ENCODE data around the gene VAV1. TPM values are rescaled to one million over a fixed set of nuclear protein-coding genes. Genes with fewer than 3 reads are reported as not detected.
A peak's percentile ranks its signal among the peaks of the same experiment; 100 is the strongest.
"Not testable (repeated sequence)": the region's sequence is repeated elsewhere in the genome, so short reads cannot be mapped to it uniquely, and the experiment has no call there.

Gene VAV1
- total and polyA plus RNA-seq, 4 donors: 1.9 to 20.1 (median 9.1) TPM

- Histone ChIP-seq H3K36me3 (ENCODE audit: control insufficient read depth in 1 of 2, insufficient read depth in 2 of 2, low read length in 1 of 2) (no peaks in the 10 kb centered on the region), H3K4me3 (ENCODE audit: low read length in 2 of 2) (peak overlapping the region; percentile 83 to 98), H3K27ac (ENCODE audit: low read depth in 1 of 2, low read length in 2 of 2) (peak overlapping the region; percentile 18 to 84), H3K9me3 (ENCODE audit: control insufficient read depth, low read length) (no peaks in the 10 kb centered on the region), H3K27me3 (ENCODE audit: control insufficient read depth in 1 of 2, insufficient read depth in 2 of 2, low read length in 1 of 2) (no peaks in the 10 kb centered on the region), H3K4me1 (ENCODE audit: control insufficient read depth in 1 of 2, insufficient read depth in 2 of 2, low read length in 2 of 2) (no peaks in the 10 kb centered on the region)
- WGBS, 2 donors: 1% methylated on average over 43 to 46 of the region's 46 CpGs
- intact Hi-C loops (cut with DNase I): loop anchor here (5.0 to 10.0 kb wide), 2 partner anchors 466 to 1058 kb away; partner anchors contain the start of genes HSD11B1L (in 1 of the 2), MICOS13 (in 1 of the 2) and MLLT1 (in 1 of the 2)
- DNase-seq (peak; percentile 78 to 90), ATAC-seq (ENCODE audit: low FRiP score) (peak; percentile 0)
Measured at GRCh38 chr19:6740589-6741343, 31.7 kb upstream of the VAV1 start.

GRCh38 chr19:6743066-6743465, 29.4 kb upstream of the VAV1 start:
- H3K36me3 ChIP-seq (ENCODE audit: control insufficient read depth in 1 of 2, insufficient read depth in 2 of 2, low read length in 1 of 2): peaks cover 4 to 6% of the 10 kb centered on the region in 2 donors
- H3K9me3 ChIP-seq (ENCODE audit: control insufficient read depth, low read length): no peaks in the 10 kb centered on the region
- H3K27ac ChIP-seq (ENCODE audit: low read depth in 1 of 2, low read length in 2 of 2): no peak overlapping the region
- 80 to 83% methylated on average over 7 of the region's 7 CpGs for WGBS, 2 donors
- DNase-seq (no peak), ATAC-seq (ENCODE audit: low FRiP score) (no peak)
- no peaks in the 10 kb centered on the region for H3K27me3 ChIP-seq (ENCODE audit: control insufficient read depth in 1 of 2, insufficient read depth in 2 of 2, low read length in 1 of 2)
- intact Hi-C loops (cut with DNase I): loop anchor here (5.0 to 10.0 kb wide), 2 partner anchors 468 to 1061 kb away; partner anchors contain the start of genes HSD11B1L (in 1 of the 2), MICOS13 (in 1 of the 2) and MLLT1 (in 1 of the 2)
- H3K4me3 ChIP-seq (ENCODE audit: low read length in 2 of 2): no peak overlapping the region
- H3K4me1 ChIP-seq (ENCODE audit: control insufficient read depth in 1 of 2, insufficient read depth in 2 of 2, low read length in 2 of 2): no peaks in the 10 kb centered on the region

- peak overlapping the region in 1 of 2 donors; percentile 88 for H3K27ac ChIP-seq (ENCODE audit: low read depth in 1 of 2, low read length in 2 of 2)
- ATAC-seq (ENCODE audit: low FRiP score) (no peak), DNase-seq (no peak)
- H3K4me3 ChIP-seq (ENCODE audit: low read length in 2 of 2): no peak overlapping the region
- intact Hi-C loops (cut with DNase I): loop anchor here (2.0 to 10.0 kb wide), 3 partner anchors 57 to 1062 kb away; partner anchors contain the start of genes HSD11B1L (in 1 of the 2), MICOS13 (in 1 of the 2) and MLLT1 (in 1 of the 2)
- H3K27me3 ChIP-seq (ENCODE audit: control insufficient read depth in 1 of 2, insufficient read depth in 2 of 2, low read length in 1 of 2): no peaks in the 10 kb centered on the region
- H3K4me1 ChIP-seq (ENCODE audit: control insufficient read depth in 1 of 2, insufficient read depth in 2 of 2, low read length in 2 of 2): no peaks in the 10 kb centered on the region
- no peaks in the 10 kb centered on the region for H3K9me3 ChIP-seq (ENCODE audit: control insufficient read depth, low read length)
- peaks cover 4 to 6% of the 10 kb centered on the region in 2 donors for H3K36me3 ChIP-seq (ENCODE audit: control insufficient read depth in 1 of 2, insufficient read depth in 2 of 2, low read length in 1 of 2)
- WGBS, 2 donors: 73 to 76% methylated on average over 15 of the region's 15 CpGs
Measured at GRCh38 chr19:6743714-6744380, 28.7 kb upstream of the VAV1 start.

- intact Hi-C loops (cut with DNase I): loop anchor here (2.0 to 10.0 kb wide), 3 partner anchors 56 to 1062 kb away; partner anchors contain the start of genes HSD11B1L (in 1 of the 2), MICOS13 (in 1 of the 2) and MLLT1 (in 1 of the 2)
- Histone ChIP-seq H3K27me3 (ENCODE audit: control insufficient read depth in 1 of 2, insufficient read depth in 2 of 2, low read length in 1 of 2) (no peaks in the 10 kb centered on the region), H3K9me3 (ENCODE audit: control insufficient read depth, low read length) (no peaks in the 10 kb centered on the region), H3K4me3 (ENCODE audit: low read length in 2 of 2) (no peak overlapping the region), H3K4me1 (ENCODE audit: control insufficient read depth in 1 of 2, insufficient read depth in 2 of 2, low read length in 2 of 2) (no peaks in the 10 kb centered on the region), H3K27ac (ENCODE audit: low read depth in 1 of 2, low read length in 2 of 2) (peak overlapping the region; percentile 20 to 88), H3K36me3 (ENCODE audit: control insufficient read depth in 1 of 2, insufficient read depth in 2 of 2, low read length in 1 of 2) (peaks cover 4 to 6% of the 10 kb centered on the region in 2 donors)
- 4 to 5% methylated on average over 40 to 41 of the region's 41 CpGs for WGBS, 2 donors
- DNase-seq (peak; percentile 89 to 96), ATAC-seq (ENCODE audit: low FRiP score) (peak; percentile 88)
Measured at GRCh38 chr19:6744381-6745301, 27.9 kb upstream of the VAV1 start.

GRCh38 chr19:6745965-6746364, 26.5 kb upstream of the VAV1 start:
- Histone ChIP-seq H3K27ac (ENCODE audit: low read depth in 1 of 2, low read length in 2 of 2) (no peak overlapping the region), H3K27me3 (ENCODE audit: control insufficient read depth in 1 of 2, insufficient read depth in 2 of 2, low read length in 1 of 2) (no peaks in the 10 kb centered on the region), H3K4me3 (ENCODE audit: low read length in 2 of 2) (no peak overlapping the region), H3K4me1 (ENCODE audit: control insufficient read depth in 1 of 2, insufficient read depth in 2 of 2, low read length in 2 of 2) (no peaks in the 10 kb centered on the region), H3K36me3 (ENCODE audit: control insufficient read depth in 1 of 2, insufficient read depth in 2 of 2, low read length in 1 of 2) (peaks cover 4 to 8% of the 10 kb centered on the region in 2 donors), H3K9me3 (ENCODE audit: control insufficient read depth, low read length) (no peaks in the 10 kb centered on the region)
- DNase-seq (no peak), ATAC-seq (ENCODE audit: low FRiP score) (no peak)
- intact Hi-C loops (cut with DNase I): loop anchor here (2.0 to 10.0 kb wide), 2 partner anchors 55 to 471 kb away; partner anchors contain the start of gene MLLT1 (in 1 of the 2)
- WGBS, 2 donors: 91 to 93% methylated on average over 23 to 24 of the region's 24 CpGs

- WGBS, 2 donors: 89% methylated on average over 10 of the region's 10 CpGs
Measured at GRCh38 chr19:6748543-6748942, 24.0 kb upstream of the VAV1 start.

GRCh38 chr19:6750062-6750461, 22.4 kb upstream of the VAV1 start:
- no peak overlapping the region for H3K27ac ChIP-seq (ENCODE audit: low read depth in 1 of 2, low read length in 2 of 2)
- no peaks in the 10 kb centered on the region for H3K4me1 ChIP-seq (ENCODE audit: control insufficient read depth in 1 of 2, insufficient read depth in 2 of 2, low read length in 2 of 2)
- DNase-seq: peak in 1 of 2 donors; percentile 60
- H3K9me3 ChIP-seq (ENCODE audit: control insufficient read depth, low read length): no peaks in the 10 kb centered on the region
- peaks cover 7 to 8% of the 10 kb centered on the region in 2 donors for H3K36me3 ChIP-seq (ENCODE audit: control insufficient read depth in 1 of 2, insufficient read depth in 2 of 2, low read length in 1 of 2)
- H3K27me3 ChIP-seq (ENCODE audit: control insufficient read depth in 1 of 2, insufficient read depth in 2 of 2, low read length in 1 of 2): no peaks in the 10 kb centered on the region
- intact Hi-C loops (cut with DNase I): no loop called here
- WGBS, 2 donors: 83 to 85% methylated on average over 18 to 20 of the region's 20 CpGs
- H3K4me3 ChIP-seq (ENCODE audit: low read length in 2 of 2): no peak overlapping the region
- ATAC-seq (ENCODE audit: low FRiP score): peak; percentile 15

More at GRCh38 chr19:6748543-6748942, 24.0 kb upstream of the VAV1 start:
- ATAC-seq (ENCODE audit: low FRiP score); H3K27me3 ChIP-seq (ENCODE audit: control insufficient read depth in 1 of 2, insufficient read depth in 2 of 2, low read length in 1 of 2); H3K36me3 ChIP-seq (ENCODE audit: control insufficient read depth in 1 of 2, insufficient read depth in 2 of 2, low read length in 1 of 2); H3K9me3 ChIP-seq (ENCODE audit: control insufficient read depth, low read length); H3K4me1 ChIP-seq (ENCODE audit: control insufficient read depth in 1 of 2, insufficient read depth in 2 of 2, low read length in 2 of 2); H3K27ac ChIP-seq (ENCODE audit: low read depth in 1 of 2, low read length in 2 of 2); DNase-seq; H3K4me3 ChIP-seq (ENCODE audit: low read length in 2 of 2): not testable (repeated sequence)
- intact Hi-C loops (cut with DNase I): loop anchor here in 1 of 2 donors (10.0 kb wide), 1 partner anchor 474 kb away; the partner anchor contains the start of gene MLLT1

- intact Hi-C loops (cut with DNase I): no loop called here
- H3K9me3 ChIP-seq (ENCODE audit: control insufficient read depth, low read length): no peaks in the 10 kb centered on the region
- DNase-seq (no peak), ATAC-seq (ENCODE audit: low FRiP score) (no peak)
- H3K27ac ChIP-seq (ENCODE audit: low read depth in 1 of 2, low read length in 2 of 2): no peak overlapping the region
- WGBS, 2 donors: 90 to 92% methylated on average over 16 of the region's 16 CpGs
- H3K27me3 ChIP-seq (ENCODE audit: control insufficient read depth in 1 of 2, insufficient read depth in 2 of 2, low read length in 1 of 2): no peaks in the 10 kb centered on the region
- H3K4me3 ChIP-seq (ENCODE audit: low read length in 2 of 2): no peak overlapping the region
- no peaks in the 10 kb centered on the region for H3K4me1 ChIP-seq (ENCODE audit: control insufficient read depth in 1 of 2, insufficient read depth in 2 of 2, low read length in 2 of 2)
- H3K36me3 ChIP-seq (ENCODE audit: control insufficient read depth in 1 of 2, insufficient read depth in 2 of 2, low read length in 1 of 2): peaks cover 4 to 5% of the 10 kb centered on the region in 2 donors
Measured at GRCh38 chr19:6751189-6751588, 21.3 kb upstream of the VAV1 start.
